ENCODE measurements around the gene GPAT3.

- TF ChIP-seq POLR2A (IDR thresholded peaks at IDR 0.05; ENCODE audit: low read depth), result no peak
- TF ChIP-seq CTCF (IDR thresholded peaks at IDR 0.05), result no peak
- TF ChIP-seq POLR2AphosphoS5 (IDR thresholded peaks at IDR 0.05), result no peak
Observed at GRCh38 chr4:83558059-83558653, 22.2 kb downstream of the GPAT3 start.

All from esophagus muscularis mucosa (tissue), 3 donors.